ES-I3 (cell line): ENCODE measurements around the gene TMEM198.

Source experiments
- H3K36me3 ChIP-seq: 2 replicates; pipeline ENCODE4 v1.6.1; 2013; ENCODE audit warnings: mild to moderate bottlenecking, low read length, control low read depth, moderate library complexity; ENCODE audit not compliant: insufficient read depth
- H3K4me1 ChIP-seq: 2 replicates; pipeline ENCODE4 v1.6.1; 2013; ENCODE audit warnings: mild to moderate bottlenecking, control low read depth, low read length; ENCODE audit not compliant: insufficient read depth
- H3K9ac ChIP-seq: 2 replicates; pipeline ENCODE4 v1.6.1; 2013; ENCODE audit warnings: low read depth, mild to moderate bottlenecking, low read length, moderate library complexity
- H3K9me3 ChIP-seq: 2 replicates; pipeline ENCODE4 v1.6.1; 2013; ENCODE audit warnings: mild to moderate bottlenecking, low read length, moderate library complexity; ENCODE audit not compliant: control insufficient read depth, insufficient read depth

Gene TMEM198

DNA sequence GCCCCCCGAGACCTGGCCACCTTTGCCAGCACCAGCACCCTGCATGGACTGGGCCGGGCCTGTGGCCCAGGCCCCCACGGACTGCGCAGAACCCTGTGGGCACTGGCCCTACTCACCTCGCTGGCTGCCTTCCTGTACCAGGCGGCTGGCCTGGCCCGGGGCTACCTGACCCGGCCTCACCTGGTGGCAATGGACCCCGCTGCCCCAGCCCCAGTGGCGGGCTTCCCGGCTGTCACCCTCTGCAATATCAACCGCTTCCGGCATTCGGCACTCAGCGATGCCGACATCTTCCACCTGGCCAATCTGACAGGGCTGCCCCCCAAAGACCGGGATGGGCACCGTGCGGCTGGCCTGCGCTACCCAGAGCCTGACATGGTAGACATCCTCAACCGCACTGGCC is 29.0 kb upstream of the TMEM198 start:
- Histone ChIP-seq H3K9me3 (no peaks in the 10 kb centered on the region), H3K4me1 (peaks cover 41% of the 10 kb centered on the region), H3K36me3 (no peaks in the 10 kb centered on the region), H3K9ac (no peak overlapping the region)

DNA sequence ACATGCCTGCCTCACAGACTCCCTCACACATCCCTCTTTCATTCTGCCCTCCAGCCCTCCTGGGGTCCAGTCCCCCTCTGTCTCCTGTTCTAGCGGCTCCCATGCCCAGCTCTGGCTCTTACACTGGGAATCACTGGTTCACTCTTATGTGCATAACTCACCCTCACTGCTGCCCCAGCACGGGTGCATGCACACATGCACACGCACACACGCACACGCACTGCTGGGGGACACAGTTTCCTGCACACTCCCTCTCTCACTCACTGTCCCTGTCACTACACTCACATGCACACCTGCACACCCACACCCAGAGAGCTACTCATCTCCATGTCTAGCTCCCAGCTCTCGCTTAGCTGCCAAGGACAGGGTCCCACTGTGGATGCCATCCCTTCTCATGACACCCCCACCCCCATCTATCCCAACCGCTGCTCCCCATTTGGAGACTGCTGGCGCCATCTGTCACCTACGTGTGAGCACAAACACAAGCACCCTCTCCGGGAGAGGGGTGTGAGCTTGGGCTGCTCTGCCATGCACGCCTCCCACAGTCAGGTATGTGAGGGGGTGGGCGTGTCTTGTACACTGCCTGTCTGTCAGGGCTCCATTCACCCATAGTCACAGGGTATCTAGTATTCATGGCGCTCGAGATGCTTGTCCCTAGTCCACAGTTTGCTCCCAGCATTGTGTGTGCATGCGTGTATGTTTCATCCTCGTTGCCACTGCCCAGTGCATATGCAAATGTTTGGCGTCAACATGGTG is 27.8 kb upstream of the TMEM198 start:
- peaks cover 49% of the 10 kb centered on the region for H3K4me1 ChIP-seq
- no peaks in the 10 kb centered on the region for H3K9me3 ChIP-seq
- H3K36me3 ChIP-seq: no peaks in the 10 kb centered on the region
- H3K9ac ChIP-seq: no peak overlapping the region

DNA sequence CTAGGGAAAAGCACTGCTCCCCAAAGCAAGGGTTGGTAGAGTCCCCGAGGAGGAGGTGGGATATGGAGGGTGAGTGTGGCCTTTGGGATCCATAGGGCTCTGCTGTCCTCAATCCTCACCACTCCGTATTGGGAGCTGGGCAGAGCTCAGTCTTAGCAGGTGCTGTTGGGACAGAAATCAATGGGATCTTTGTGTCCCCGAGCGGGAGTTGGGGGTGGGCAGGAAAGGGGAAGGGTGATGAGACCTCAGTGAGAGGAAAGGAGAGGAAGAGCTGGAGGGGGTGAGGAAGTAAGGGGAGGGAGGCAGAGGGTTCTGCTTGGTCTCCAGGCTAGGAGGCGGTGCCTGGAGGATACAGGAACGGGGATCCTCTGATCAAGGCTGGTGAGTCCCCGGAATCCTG is 26.9 kb upstream of the TMEM198 start:
- Histone ChIP-seq H3K4me1 (peaks cover 52% of the 10 kb centered on the region), H3K9me3 (no peaks in the 10 kb centered on the region), H3K36me3 (no peaks in the 10 kb centered on the region), H3K9ac (no peak overlapping the region)

DNA sequence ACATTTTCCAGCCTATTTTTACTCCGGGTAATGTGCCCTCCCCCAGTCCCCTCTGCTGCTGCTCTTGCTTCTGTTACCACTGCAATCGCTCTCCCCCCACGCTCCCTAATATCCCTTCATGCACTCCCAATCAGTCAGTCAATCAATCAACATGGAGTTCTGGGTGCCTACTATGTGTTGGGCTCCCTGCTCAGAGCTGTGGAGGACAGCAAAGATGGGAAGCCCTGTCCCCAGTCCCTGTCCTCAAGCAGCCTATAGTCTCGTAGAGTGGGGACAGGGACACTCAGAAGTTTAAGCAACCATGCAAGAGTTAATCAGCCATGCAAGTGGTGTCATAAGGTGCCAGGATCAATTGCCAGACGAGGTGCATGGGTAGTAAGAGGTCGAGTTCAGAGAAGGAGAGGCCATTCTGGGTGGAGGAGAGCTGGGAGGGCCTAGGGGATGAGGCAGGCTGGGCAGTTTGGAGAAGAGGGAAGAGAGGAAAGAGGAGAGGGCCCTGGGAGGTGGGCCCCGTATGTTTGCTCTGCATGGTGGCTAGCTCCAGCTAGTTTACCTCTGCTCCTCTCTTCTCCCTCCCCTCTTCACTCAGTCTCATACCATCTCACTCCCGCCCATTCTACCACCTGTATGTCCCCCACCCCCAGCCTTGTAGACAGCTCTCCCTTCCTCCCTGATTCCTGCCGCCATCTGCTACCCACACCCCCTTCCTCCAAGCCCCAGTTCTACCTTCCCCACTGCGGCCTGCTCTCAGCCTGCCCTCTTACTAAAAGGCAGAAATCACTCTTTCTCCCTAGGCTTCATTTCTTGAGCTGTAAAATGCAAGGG is 25.7 kb upstream of the TMEM198 start:
- Histone ChIP-seq H3K9ac (no peak overlapping the region), H3K9me3 (no peaks in the 10 kb centered on the region), H3K36me3 (no peaks in the 10 kb centered on the region), H3K4me1 (peaks cover 40% of the 10 kb centered on the region)

DNA sequence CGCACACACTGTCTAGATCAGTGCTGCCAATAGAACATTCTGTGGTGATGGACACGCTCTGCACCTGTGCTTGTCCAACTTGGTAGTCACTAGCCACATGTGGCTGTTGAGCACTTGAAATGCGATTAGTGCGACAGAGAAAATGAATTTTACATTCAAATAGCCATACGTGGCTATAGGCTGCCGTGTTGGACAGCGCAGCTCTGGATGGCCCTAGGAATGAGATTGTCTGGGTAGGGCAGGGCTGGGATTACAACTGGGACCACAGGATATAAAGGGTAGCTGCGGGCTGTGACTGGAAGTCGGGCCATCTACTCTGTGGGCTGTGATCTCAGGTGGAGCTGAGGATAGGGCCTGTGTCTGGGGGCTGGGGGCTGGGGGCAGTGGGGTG is 24.3 kb upstream of the TMEM198 start:
- Histone ChIP-seq H3K9ac (no peak overlapping the region), H3K9me3 (no peaks in the 10 kb centered on the region), H3K36me3 (no peaks in the 10 kb centered on the region), H3K4me1 (peaks cover 27% of the 10 kb centered on the region)

DNA sequence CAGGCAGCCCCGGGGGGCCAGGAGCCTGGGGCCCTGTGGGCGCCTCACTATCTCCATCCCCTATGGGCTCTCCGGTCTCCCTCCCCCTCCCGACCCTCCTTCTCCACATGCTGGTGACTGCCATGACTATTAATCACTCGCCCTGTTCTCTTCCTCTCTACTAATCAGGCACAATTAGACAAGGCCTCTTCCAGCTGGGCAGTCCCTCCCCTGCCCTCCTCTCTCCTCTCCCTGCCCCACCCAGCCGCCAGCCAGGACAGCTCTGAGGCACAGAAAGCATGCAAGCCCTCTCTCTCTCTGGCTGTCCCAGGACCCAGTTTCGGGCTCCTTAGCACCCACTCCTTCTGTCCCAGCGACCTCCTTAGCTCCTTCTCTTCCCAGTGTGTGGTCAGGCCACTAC is 23.7 kb upstream of the TMEM198 start:
- no peaks in the 10 kb centered on the region for H3K9me3 ChIP-seq
- no peak overlapping the region for H3K9ac ChIP-seq
- no peaks in the 10 kb centered on the region for H3K36me3 ChIP-seq
- peaks cover 26% of the 10 kb centered on the region for H3K4me1 ChIP-seq

DNA sequence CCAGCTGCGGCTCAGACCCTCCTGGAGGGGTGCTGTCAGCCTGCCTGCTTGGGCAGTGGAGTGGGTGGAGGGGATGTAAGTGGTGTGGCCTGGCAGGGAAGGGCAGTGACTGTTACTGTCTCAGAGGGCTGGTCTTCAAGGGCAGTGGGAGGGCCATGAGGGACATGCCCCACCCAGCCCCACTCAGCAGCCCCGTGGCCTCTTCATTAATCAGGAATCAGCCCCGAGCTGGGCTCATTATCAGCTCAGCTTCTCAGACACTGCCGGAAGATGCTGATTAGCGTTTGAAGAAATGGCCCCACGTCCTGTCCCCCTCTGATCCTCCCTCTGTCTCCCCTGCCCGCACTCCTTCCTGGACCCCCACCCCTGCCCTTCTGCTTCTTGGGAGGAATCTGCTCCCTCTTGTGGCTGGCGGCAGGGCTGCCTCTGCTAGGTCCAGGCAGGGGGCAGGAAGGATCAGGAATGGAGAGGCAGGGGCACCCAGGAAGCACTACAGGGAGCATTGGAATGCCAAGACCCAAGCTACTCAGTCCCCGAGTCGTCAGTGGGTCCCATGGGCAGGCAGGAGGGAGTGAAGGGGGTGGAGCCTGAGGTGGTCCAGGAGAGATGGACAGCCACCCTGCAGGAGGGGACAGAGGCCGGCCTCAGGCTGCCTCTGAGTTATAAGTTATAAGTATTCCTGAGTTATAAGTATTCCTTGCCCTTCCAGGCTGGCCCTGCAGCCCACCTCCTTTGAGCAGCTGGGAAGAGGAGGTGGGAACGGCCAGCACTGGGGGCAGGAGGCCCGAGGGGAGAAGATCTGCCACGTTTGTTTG is 22.6 kb upstream of the TMEM198 start:
- Histone ChIP-seq H3K9ac (0 out of 2 replicates have a peak overlapping the region, but pooled peaks have one; percentile 36), H3K9me3 (no peaks in the 10 kb centered on the region), H3K36me3 (no peaks in the 10 kb centered on the region), H3K4me1 (peaks cover 26% of the 10 kb centered on the region)

DNA sequence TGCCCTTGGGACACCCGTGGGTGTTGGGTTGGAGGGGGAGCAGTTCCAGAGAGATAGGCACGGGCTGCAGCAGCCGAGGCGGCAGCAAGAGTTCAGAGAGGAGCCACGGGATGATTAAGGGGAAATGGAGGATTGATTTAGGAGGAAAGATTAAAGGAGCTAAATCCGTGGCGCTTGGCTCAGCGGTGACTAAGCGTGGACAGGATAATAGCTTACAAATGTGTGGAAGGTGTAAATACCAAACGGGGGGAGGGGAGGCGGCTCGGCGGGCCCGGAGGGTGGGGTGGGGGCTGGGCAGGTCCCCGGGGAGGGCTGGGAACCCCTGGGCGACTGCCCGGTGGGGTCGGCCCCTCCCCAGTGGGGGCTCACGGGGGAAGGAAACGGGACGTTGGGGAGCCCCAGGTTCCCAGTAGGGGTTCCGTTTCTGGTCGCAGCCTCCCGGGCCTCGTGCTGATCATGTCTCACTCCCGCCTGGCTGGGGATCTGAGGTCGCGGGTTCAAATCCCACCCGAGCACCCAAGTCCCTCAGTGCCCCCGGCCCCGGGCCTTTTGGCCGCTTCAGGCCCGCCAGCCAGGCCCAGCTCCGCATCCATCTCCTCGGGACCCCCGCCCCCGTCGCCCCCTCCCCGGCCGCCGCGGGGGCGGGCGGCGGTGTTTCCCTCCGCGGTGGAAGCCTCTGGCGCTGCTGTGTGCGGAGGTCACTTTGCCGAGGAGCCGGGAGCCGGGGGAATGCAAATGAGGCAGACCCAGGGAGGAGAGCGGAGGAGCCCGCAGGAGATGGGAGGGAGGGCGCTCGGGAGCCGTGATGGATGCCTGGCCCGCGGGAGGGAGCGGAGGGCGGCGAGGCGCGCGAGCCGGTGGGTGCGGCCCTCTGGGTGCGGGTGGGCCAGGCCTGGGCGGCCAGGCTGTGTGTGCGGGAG is 21.5 kb upstream of the TMEM198 start:
- Histone ChIP-seq H3K4me1 (peaks cover 26% of the 10 kb centered on the region), H3K9me3 (no peaks in the 10 kb centered on the region), H3K36me3 (no peaks in the 10 kb centered on the region), H3K9ac (peak overlapping the region; percentile 42; the same call in 1 of the 2 replicates)

DNA sequence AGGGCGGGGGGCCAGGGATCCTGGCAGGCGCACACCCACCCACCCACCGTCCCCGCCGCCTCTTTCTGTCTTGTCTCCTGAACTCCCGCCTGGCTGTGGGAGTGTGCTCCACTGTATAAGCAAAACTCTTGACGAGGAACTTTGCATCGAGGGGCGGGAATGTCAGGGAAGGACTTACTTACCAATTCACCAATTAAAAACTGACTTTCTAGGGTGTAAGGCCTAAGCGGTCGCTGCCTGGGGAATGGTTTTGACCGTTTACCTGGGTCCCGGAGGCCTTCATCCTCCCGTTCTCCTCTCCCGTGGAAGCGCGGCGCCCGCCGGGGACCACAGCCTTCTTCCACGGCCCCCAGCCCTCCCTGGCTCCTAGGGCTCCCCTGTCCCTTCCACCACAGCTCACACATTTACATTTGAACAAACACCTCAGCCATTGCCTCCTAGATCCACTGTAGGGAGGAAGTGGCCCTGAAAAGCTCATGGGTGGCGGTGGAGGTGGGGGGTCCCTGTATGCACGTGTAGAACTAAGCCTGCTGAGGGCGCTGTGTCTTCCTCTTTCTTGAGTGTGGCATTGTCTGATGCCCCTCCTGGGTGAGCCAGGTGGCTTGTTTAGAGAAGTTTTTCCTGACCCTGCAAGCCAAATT is 20.7 kb upstream of the TMEM198 start:
- no peaks in the 10 kb centered on the region for H3K36me3 ChIP-seq
- H3K9me3 ChIP-seq: no peaks in the 10 kb centered on the region
- peaks cover 26% of the 10 kb centered on the region for H3K4me1 ChIP-seq
- H3K9ac ChIP-seq: peak overlapping the region; percentile 42

DNA sequence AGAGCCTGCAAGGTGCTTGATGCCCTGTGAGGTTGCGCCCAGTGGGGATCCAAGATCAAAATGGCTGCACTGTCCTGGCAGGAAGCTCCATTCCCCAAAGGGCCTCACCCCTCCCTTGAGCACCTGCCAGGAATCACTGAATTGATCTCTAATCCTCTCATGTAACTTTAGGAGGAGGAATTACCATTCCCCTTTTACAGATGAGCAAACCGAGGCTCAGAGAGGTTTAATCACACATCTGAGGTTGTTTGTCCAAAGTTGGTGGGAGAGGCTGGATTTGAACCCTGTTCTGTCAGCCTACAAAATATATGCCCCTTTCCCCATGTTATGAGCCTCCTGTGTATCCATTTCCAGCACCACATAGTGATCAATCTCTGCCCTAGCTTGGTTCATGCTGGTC is 19.0 kb upstream of the TMEM198 start:
- Histone ChIP-seq H3K9me3 (no peaks in the 10 kb centered on the region), H3K9ac (no peak overlapping the region), H3K36me3 (no peaks in the 10 kb centered on the region), H3K4me1 (peaks cover 21% of the 10 kb centered on the region; the same call in 1 of the 2 replicates)

DNA sequence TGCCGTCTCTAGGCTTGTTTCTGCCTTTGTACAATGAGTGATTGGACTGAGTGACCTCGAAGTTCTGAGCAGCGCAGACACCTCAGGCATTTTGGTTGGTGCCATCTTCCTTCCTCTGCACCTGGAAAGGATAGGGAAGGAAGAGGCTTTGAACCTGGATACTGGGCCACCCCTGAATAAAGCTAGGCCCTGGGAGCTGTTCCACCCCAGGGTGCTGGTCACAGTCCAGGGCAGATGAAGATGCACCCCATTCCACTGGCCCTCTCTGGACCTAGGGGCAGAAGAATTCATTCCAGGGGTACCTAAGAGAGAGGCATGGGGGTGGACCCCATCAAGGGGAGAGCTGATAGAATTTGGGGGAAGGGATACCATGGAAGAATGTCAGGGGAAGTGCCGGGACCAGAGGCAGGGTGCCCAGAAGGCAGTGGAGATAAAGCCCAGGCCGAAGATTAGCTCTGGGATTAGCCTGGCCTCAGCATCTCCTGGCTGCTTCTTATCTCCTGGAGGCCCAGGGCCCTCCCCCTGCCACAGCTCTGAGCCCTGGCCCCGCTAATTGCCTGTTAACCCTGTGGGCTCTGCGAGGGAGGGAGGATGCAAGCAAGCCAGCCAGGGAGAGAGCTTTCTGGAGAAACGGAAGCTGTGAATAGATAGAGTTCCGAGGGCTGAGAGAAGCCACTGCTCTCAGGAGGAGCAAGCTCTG is 18.1 kb upstream of the TMEM198 start:
- Histone ChIP-seq H3K4me1 (peaks cover 15% of the 10 kb centered on the region; the same call in 1 of the 2 replicates), H3K9ac (no peak overlapping the region), H3K9me3 (no peaks in the 10 kb centered on the region), H3K36me3 (no peaks in the 10 kb centered on the region)

DNA sequence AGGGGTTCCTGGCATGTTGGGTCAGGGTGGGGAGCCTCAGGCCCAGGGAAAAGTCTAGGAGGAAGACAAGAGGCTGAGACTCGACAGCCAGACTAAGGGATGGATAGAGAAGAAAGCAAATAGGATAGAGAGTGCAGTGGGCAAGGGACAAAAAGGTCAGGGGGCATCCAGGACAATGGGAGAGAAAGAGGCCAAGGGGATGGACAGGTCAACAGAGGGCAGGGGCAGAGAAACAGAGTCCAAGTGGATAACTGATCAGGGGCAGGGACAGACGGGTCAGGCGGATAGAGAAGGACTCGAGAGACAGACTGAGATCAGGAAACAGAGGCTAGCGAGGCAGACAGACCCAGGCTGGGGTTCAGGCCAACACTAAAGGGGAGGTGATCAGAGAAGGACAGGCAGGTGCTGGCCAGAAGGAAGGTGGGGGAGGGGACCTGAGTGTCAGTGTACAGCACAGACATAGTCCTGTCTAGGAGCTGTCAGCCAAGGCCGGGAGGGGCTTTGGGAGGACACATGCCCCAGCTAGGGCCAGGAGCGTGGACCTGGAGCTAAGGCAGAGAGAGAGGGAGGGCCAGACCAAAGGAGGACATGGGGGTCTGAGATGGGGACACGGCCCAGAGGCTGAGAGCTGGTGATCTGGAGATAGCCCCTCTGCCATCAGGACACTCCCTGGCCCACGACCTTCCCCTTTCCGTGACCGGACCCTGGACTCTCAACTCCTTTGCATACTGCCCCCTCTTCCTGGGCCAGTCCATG is 17.3 kb upstream of the TMEM198 start:
- H3K9ac ChIP-seq: no peak overlapping the region
- no peaks in the 10 kb centered on the region for H3K36me3 ChIP-seq
- peaks cover 8% of the 10 kb centered on the region; the same call in 1 of the 2 replicates for H3K4me1 ChIP-seq
- no peaks in the 10 kb centered on the region for H3K9me3 ChIP-seq
